A673 (cell line): Measurements from ENCODE around the gene TWIST1.

Source experiments
- CTCF ChIP-seq: fragments of 300-800, 200-600 bp; sonication (generic); conservative IDR thresholded peaks from 2 replicates; pipeline ENCODE4 v1.5.1; 2017; ENCODE audit warnings: low read depth, mild to moderate bottlenecking, antibody characterized with exemption, low read length, moderate library complexity, mixed read lengths
- EZH2 ChIP-seq: fragments of 200-600 bp; sonication (generic); IDR thresholded peaks from 2 replicates; pipeline ENCODE4 v1.6.1; 2017; ENCODE audit warnings: borderline replicate concordance, low read depth, mild to moderate bottlenecking, mixed read lengths, antibody characterized with exemption, low read length; ENCODE audit not compliant: poor library complexity, severe bottlenecking

DNA sequence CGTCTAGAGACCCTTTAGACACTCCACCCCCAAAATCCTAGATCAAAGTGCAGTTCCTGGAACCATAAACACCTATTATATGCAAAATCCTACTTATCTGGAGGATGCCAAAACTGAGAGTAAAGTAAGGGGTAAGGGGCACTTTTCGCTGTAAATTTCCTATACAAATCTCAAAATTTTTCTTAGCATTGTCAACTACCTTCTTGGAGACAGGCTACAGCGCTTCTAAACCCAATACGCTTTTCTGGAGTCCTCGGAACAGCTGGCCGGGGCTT lies 10.4 kb downstream of the TWIST1 start:
- TF ChIP-seq CTCF = no peak
- TF ChIP-seq EZH2 = no peak
